ENCODE data around the gene ZNF618. TPM values are rescaled to one million over a fixed set of nuclear protein-coding genes. Genes with fewer than 3 reads are reported as not detected.
A peak's percentile ranks its signal among the peaks of the same experiment; 100 is the strongest.

The ZNF618 gene
- total and polyA plus RNA-seq, 2 experiments from 2014 or later, result 2.3 to 5.1 TPM

GRCh38 chr9:113966394-113966793 lies 90.3 kb downstream of the ZNF618 start:
- no peak overlapping the region for H2AFZ ChIP-seq
- H3K27ac ChIP-seq, result no peak overlapping the region
- no peaks in the 10 kb centered on the region for H3K4me1 ChIP-seq (ENCODE audit: insufficient read depth)
- H3K79me2 ChIP-seq (ENCODE audit: insufficient read depth), result 0 out of 2 replicates have a peak, but pooled peaks cover 22% of the 10 kb centered on the region
- no peak overlapping the region for H3K4me3 ChIP-seq
- no peaks in the 10 kb centered on the region for H3K36me3 ChIP-seq (ENCODE audit: low read depth)
- no peaks in the 10 kb centered on the region for H4K20me1 ChIP-seq (ENCODE audit: insufficient read depth)
- TF ChIP-seq EZH2phosphoT487 (IDR thresholded peaks at IDR 0.05; ENCODE audit: insufficient read depth, low read depth), result no peak
- H3K9ac ChIP-seq, result no peak overlapping the region
- no peak for DNase-seq
- whole genome bisulfite sequencing, 2 experiments (ENCODE audit: low coverage in 1 of 2, low lambda C conversion rate in 2 of 2, missing lambda C conversion rate in 2 of 2), result 78 to 85% methylated on average over 5 of the region's 5 CpGs
- in situ Hi-C loops (cut with MboI), result no loop called here
- H3F3A ChIP-seq (ENCODE audit: insufficient read depth), result no peaks in the 10 kb centered on the region
- no peak overlapping the region for H3K4me2 ChIP-seq (ENCODE audit: unreplicated experiment)
- no peaks in the 10 kb centered on the region for H3K27me3 ChIP-seq (replicated peaks; ENCODE audit: insufficient read depth)
- H3K9me2 ChIP-seq (ENCODE audit: insufficient read depth), result no peaks in the 10 kb centered on the region
- H3K9me3 ChIP-seq (ENCODE audit: low read depth), result no peaks in the 10 kb centered on the region

- no peaks in the 10 kb centered on the region for H3K9me3 ChIP-seq (ENCODE audit: low read depth)
- WGBS, 2 experiments (ENCODE audit: low coverage in 1 of 2, low lambda C conversion rate in 2 of 2, missing lambda C conversion rate in 2 of 2), result 87 to 89% methylated on average over 5 of the region's 5 CpGs
- H3K4me2 ChIP-seq (ENCODE audit: unreplicated experiment), result no peak overlapping the region
- no peaks in the 10 kb centered on the region for H4K20me1 ChIP-seq (ENCODE audit: insufficient read depth)
- no peak overlapping the region for H3K27ac ChIP-seq
- no peak for DNase-seq
- no peak overlapping the region for H3K4me3 ChIP-seq
- no peaks in the 10 kb centered on the region for H3F3A ChIP-seq (ENCODE audit: insufficient read depth)
- in situ Hi-C loops (cut with MboI), result no loop called here
- no peaks in the 10 kb centered on the region for H3K9me2 ChIP-seq (ENCODE audit: insufficient read depth)
- no peak overlapping the region for H3K9ac ChIP-seq
- H3K4me1 ChIP-seq (ENCODE audit: insufficient read depth), result no peaks in the 10 kb centered on the region
- no peak overlapping the region for H2AFZ ChIP-seq
- TF ChIP-seq EZH2 (IDR thresholded peaks at IDR 0.05; ENCODE audit: insufficient read depth, poor library complexity, severe bottlenecking) (no peak), EZH2phosphoT487 (IDR thresholded peaks at IDR 0.05; ENCODE audit: insufficient read depth, low read depth) (no peak)
- no peaks in the 10 kb centered on the region for H3K27me3 ChIP-seq (replicated peaks; ENCODE audit: insufficient read depth)
- no peaks in the 10 kb centered on the region for H3K36me3 ChIP-seq (ENCODE audit: low read depth)
- H3K79me2 ChIP-seq (ENCODE audit: insufficient read depth), result 0 out of 2 replicates have a peak, but pooled peaks cover 22% of the 10 kb centered on the region
Observed at GRCh38 chr9:113967380-113967779, 91.3 kb downstream of the ZNF618 start.

- H3K79me2 ChIP-seq (ENCODE audit: insufficient read depth), result 0 out of 2 replicates have a peak, but pooled peaks cover 17% of the 10 kb centered on the region
- H3K9me3 ChIP-seq (ENCODE audit: low read depth), result no peaks in the 10 kb centered on the region
- no peaks in the 10 kb centered on the region for H3K36me3 ChIP-seq (ENCODE audit: low read depth)
- WGBS, 2 experiments (ENCODE audit: low coverage in 1 of 2, low lambda C conversion rate in 2 of 2, missing lambda C conversion rate in 2 of 2), result 96 to 100% methylated on average over 1 of the region's 1 CpG
- H2AFZ ChIP-seq, result no peak overlapping the region
- no peak for DNase-seq
- H3K4me3 ChIP-seq, result no peak overlapping the region
- no peaks in the 10 kb centered on the region for H3K27me3 ChIP-seq (replicated peaks; ENCODE audit: insufficient read depth)
- H4K20me1 ChIP-seq (ENCODE audit: insufficient read depth), result no peaks in the 10 kb centered on the region
- no peak overlapping the region for H3K4me2 ChIP-seq (ENCODE audit: unreplicated experiment)
- TF ChIP-seq EZH2 (IDR thresholded peaks at IDR 0.05; ENCODE audit: insufficient read depth, poor library complexity, severe bottlenecking) (no peak), EZH2phosphoT487 (IDR thresholded peaks at IDR 0.05; ENCODE audit: insufficient read depth, low read depth) (no peak)
- H3K27ac ChIP-seq, result no peak overlapping the region
- peaks cover 9% of the 10 kb centered on the region for H3K4me1 ChIP-seq (ENCODE audit: insufficient read depth)
- in situ Hi-C loops (cut with MboI), result no loop called here
- H3K9ac ChIP-seq, result no peak overlapping the region
- no peaks in the 10 kb centered on the region for H3K9me2 ChIP-seq (ENCODE audit: insufficient read depth)
- peaks cover 8% of the 10 kb centered on the region; the same call in 1 of the 2 replicates for H3F3A ChIP-seq (ENCODE audit: insufficient read depth)
Observed at GRCh38 chr9:113969343-113969742, 93.2 kb downstream of the ZNF618 start.

GRCh38 chr9:113973226-113973625 lies 97.1 kb downstream of the ZNF618 start:
- no peak for DNase-seq
- Histone ChIP-seq H4K20me1 (ENCODE audit: insufficient read depth) (no peaks in the 10 kb centered on the region), H3K79me2 (ENCODE audit: insufficient read depth) (no peaks in the 10 kb centered on the region)

GRCh38 chr9:113973963-113974413 lies 97.9 kb downstream of the ZNF618 start:
- peak; percentile 52 for DNase-seq
- TF ChIP-seq EZH2phosphoT487 (IDR thresholded peaks at IDR 0.05; ENCODE audit: insufficient read depth, low read depth), result no peak
- TF ChIP-seq EZH2 (IDR thresholded peaks at IDR 0.05; ENCODE audit: insufficient read depth, poor library complexity, severe bottlenecking), result no peak
- Histone ChIP-seq H3F3A (ENCODE audit: insufficient read depth) (peaks cover 8% of the 10 kb centered on the region; the same call in 1 of the 2 replicates), H3K9me3 (ENCODE audit: low read depth) (no peaks in the 10 kb centered on the region), H3K4me1 (ENCODE audit: insufficient read depth) (peaks cover 13% of the 10 kb centered on the region), H3K27me3 (replicated peaks; ENCODE audit: insufficient read depth) (no peaks in the 10 kb centered on the region), H3K9me2 (ENCODE audit: insufficient read depth) (no peaks in the 10 kb centered on the region), H3K4me2 (ENCODE audit: unreplicated experiment) (peak overlapping the region; percentile 2), H3K79me2 (ENCODE audit: insufficient read depth) (no peaks in the 10 kb centered on the region), H4K20me1 (ENCODE audit: insufficient read depth) (no peaks in the 10 kb centered on the region), H2AFZ (no peak overlapping the region), H3K27ac (no peak overlapping the region), H3K9ac (no peak overlapping the region), H3K36me3 (ENCODE audit: low read depth) (no peaks in the 10 kb centered on the region), H3K4me3 (no peak overlapping the region)
- 75 to 79% methylated on average over 5 of the region's 5 CpGs for WGBS, 2 experiments (ENCODE audit: low coverage in 1 of 2, low lambda C conversion rate in 2 of 2, missing lambda C conversion rate in 2 of 2)
- in situ Hi-C loops (cut with MboI), result no loop called here

More at GRCh38 chr9:113973226-113973625, 97.1 kb downstream of the ZNF618 start:
- WGBS, 2 experiments (ENCODE audit: low coverage in 1 of 2, low lambda C conversion rate in 2 of 2, missing lambda C conversion rate in 2 of 2), result 91 to 94% methylated on average over 9 of the region's 9 CpGs
- Histone ChIP-seq H3K27ac (no peak overlapping the region), H3F3A (ENCODE audit: insufficient read depth) (peaks cover 8% of the 10 kb centered on the region; the same call in 1 of the 2 replicates), H3K36me3 (ENCODE audit: low read depth) (no peaks in the 10 kb centered on the region), H3K9me3 (ENCODE audit: low read depth) (no peaks in the 10 kb centered on the region), H3K27me3 (replicated peaks; ENCODE audit: insufficient read depth) (no peaks in the 10 kb centered on the region), H3K4me1 (ENCODE audit: insufficient read depth) (peaks cover 9% of the 10 kb centered on the region), H3K9me2 (ENCODE audit: insufficient read depth) (no peaks in the 10 kb centered on the region), H2AFZ (no peak overlapping the region), H3K4me2 (ENCODE audit: unreplicated experiment) (no peak overlapping the region), H3K4me3 (no peak overlapping the region), H3K9ac (no peak overlapping the region)
- in situ Hi-C loops (cut with MboI), result no loop called here
- TF ChIP-seq EZH2 (IDR thresholded peaks at IDR 0.05; ENCODE audit: insufficient read depth, poor library complexity, severe bottlenecking) (no peak), EZH2phosphoT487 (IDR thresholded peaks at IDR 0.05; ENCODE audit: insufficient read depth, low read depth) (no peak)
